RWPE1 (cell line): ENCODE data around the gene ZNF555.
A peak's percentile ranks its signal among the peaks of the same experiment; 100 is the strongest.

Experiments
- CTCF ChIA-PET: fragments of 350-600 bp; sonication (Branson Sonifier 250); formaldehyde crosslinking; extraction: SDS; loops from one replicate; lab custom pipeline; 2021; lab: Yijun Ruan, JAX
- POLR2A ChIA-PET: fragments of 400-600 bp; formaldehyde crosslinking; extraction: SDS; loops from one replicate; lab custom pipeline; 2020; ENCODE audit warnings: antibody characterized with exemption; ENCODE audit not compliant: low non-redundant PET; lab: Yijun Ruan, JAX
- DNase-seq: peaks from one replicate; pipeline ENCODE4 v3.0.0; 2012; ENCODE audit warnings: low spot score
- H3K27ac ChIP-seq: fragments of 450-650 bp; 2 replicates; pipeline ENCODE4 v1.5.1; 2017
- TF ChIP-seq, protein P1 (sequence below): fragments of 450-650 bp; conservative IDR thresholded peaks from 2 replicates; pipeline ENCODE4 v1.5.1; 2017; ENCODE audit warnings: low read depth, mild to moderate bottlenecking

The ZNF555 gene

DNA sequence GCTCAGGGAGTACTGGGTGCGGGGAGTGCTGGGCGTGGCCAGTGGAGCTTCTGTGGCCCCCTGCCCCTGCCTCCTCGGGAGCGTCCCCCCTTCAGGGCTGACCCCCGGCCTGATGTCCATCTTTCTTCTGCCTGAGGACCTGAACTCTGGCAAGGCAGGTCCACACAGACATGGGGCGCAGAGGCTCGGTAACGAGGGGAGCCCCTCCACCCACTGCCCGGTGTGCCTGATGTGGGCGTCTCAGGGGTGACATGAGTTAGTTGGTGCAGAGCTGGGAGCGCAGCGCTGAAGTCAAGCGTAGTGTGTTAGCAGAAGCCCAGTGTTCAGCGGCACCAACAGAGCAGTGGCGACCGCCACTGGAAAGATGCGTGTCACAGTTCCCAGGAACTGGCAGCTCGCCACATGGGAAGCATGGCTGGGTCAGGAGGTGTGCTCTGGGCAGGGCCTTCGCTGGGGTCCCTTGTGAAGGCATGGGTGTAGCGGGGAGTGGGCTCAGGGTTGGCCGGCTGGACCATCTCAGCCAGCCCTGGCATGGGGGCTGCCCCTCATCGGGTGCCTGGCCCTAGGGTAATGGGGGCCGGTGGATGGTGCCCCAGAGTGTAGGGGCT lies 44.5 kb upstream of the ZNF555 start:
- no peak for DNase-seq
- ChIA-PET POLR2A (no interaction called here), CTCF (no interaction called here)
- TF ChIP-seq, protein P1, sequence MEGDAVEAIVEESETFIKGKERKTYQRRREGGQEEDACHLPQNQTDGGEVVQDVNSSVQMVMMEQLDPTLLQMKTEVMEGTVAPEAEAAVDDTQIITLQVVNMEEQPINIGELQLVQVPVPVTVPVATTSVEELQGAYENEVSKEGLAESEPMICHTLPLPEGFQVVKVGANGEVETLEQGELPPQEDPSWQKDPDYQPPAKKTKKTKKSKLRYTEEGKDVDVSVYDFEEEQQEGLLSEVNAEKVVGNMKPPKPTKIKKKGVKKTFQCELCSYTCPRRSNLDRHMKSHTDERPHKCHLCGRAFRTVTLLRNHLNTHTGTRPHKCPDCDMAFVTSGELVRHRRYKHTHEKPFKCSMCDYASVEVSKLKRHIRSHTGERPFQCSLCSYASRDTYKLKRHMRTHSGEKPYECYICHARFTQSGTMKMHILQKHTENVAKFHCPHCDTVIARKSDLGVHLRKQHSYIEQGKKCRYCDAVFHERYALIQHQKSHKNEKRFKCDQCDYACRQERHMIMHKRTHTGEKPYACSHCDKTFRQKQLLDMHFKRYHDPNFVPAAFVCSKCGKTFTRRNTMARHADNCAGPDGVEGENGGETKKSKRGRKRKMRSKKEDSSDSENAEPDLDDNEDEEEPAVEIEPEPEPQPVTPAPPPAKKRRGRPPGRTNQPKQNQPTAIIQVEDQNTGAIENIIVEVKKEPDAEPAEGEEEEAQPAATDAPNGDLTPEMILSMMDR: no peak
- no peak overlapping the region for H3K27ac ChIP-seq

DNA sequence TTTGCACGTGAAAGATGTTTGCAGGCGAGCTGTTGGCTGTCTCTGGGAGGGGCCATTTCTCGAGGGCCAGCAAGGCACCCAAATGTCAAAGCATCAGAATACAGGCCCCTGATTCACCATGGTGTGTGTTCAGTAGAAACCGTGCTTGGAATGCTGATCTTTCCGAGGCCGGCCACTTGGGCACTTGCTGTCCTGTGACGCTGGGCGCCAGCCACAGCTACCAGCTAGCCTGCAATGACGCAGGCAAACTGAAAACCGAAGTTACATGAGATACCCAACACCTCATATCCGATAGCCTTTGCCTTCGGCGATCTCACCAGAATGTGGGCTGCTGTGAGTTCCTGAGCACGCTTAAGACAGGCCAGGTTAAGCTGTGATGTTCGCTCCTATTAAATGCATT lies 44.0 kb upstream of the ZNF555 start:
- no peak overlapping the region for H3K27ac ChIP-seq
- TF ChIP-seq, protein P1: no peak
- ChIA-PET POLR2A (no interaction called here), CTCF (no interaction called here)
- no peak for DNase-seq

DNA sequence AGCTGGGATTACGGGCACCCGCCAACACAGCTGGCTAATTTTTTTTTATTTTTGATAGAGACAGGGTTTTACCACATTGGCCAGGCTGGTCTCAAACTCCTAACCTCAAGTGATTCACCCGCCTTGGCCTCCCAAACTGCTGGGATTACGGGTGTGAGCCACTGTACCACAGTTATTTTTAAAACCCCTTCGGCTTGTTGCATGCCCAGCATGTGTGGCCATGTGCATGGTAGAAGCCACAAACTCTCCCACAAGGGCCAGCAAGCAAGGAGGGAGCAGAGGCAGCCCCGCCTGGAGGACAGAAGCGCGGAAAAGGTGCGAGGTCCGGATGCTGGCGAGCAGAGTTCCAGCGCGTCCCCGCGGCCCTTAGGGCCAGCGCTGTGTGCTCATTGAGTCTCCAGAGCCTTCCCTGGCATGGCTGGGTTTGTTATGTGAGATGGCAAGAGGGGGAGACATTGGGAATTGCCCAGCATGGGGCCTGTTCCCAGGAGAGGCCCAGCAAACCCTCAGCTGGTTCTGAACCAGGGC lies 43.1 kb upstream of the ZNF555 start:
- no peak for DNase-seq
- TF ChIP-seq, protein P1: no peak
- ChIA-PET CTCF (interaction anchor here (0.5 kb wide), 1 partner anchor 1353 kb away, joined by 3 read pairs; no protein-coding TSS in a partner anchor), POLR2A (no interaction called here)
- peak overlapping the region; percentile 27 for H3K27ac ChIP-seq

DNA sequence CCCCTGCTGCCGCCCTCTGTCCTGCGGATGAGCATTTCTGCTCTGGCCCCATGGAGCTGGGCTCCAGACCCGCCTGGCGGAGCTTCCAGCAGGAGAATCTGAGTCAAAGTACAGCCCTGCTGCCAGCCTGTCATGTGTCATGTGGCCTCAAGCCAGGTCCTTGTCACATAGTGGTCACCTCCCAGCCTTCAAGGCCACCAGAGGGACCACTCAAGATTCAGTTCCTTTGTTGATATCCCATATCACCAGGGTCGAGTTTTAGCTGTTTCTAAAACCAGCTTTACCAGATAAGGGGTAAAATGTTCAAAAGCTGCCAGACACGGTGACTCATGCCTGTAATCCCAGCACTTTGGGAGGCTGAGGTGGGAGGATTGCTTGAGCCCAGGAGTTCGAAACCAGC lies 42.5 kb upstream of the ZNF555 start:
- no peak for DNase-seq
- TF ChIP-seq, protein P1: no peak
- ChIA-PET POLR2A (no interaction called here), CTCF (interaction anchor here (0.5 to 0.6 kb wide), 2 partner anchors 40 to 1354 kb away, joined by 3 read pairs; no protein-coding TSS in a partner anchor)
- H3K27ac ChIP-seq: peak overlapping the region; percentile 27

DNA sequence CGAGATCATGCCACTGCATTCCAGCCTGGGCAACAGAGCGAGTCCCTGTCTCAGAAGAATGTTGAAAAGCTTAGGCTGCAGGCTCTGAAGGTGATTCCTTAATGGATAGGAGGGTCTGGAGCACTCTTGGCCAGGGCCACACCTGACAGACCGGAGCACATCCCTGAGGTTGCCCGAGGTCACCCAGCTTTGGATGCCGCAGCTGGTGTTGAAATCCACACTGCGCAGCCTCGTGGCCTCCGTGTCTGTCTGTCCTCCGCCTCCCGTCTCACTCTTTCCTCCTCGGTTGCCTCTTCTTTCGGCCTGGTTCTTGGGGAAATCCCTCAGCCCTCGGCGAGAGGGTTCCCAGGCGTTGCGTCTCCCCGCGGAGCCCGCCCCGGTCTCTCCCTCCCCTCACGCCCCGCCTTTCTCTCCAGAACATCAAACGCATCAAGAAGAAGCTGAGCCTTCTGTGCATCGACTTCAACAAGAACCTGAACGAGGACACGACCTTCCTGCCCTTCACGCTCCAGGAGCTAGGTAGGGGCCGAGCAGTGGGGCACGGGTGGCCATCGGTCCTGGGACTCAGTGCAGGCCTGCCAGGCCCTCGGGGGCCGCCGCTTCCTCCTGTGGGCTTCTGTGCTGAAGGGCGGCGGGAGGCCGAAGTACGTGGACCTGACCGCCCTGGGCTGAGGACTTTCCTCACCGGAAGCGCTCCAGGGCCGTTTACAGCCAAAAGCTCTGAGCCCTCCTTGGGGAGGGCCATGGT lies 41.8 kb upstream of the ZNF555 start:
- H3K27ac ChIP-seq: peak overlapping the region; percentile 27
- TF ChIP-seq, protein P1: no peak
- POLR2A ChIA-PET: no interaction called here
- CTCF ChIA-PET: interaction anchor here (0.6 kb wide), 1 partner anchor 40 kb away, joined by 3 read pairs; no protein-coding TSS in a partner anchor
- DNase-seq: no peak

DNA sequence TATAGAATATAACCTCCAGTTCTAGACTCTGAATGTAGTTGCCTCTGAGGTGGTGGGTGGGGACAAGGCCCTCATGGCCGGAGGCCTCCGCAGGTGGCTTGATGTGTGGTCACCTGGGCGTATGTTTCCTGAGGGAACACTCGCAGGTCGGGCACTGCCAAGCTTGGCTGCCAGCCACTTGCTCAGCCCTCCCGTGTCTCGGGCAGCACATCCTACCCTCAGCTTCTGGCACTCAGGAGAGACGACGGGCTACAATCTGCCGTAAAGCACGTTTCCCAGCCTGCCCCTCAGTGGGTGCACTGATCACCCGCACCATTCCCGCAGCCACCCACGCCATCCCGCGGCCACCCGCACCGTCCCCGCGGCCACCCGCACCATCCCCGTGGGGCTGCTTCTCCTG lies 40.8 kb upstream of the ZNF555 start:
- TF ChIP-seq, protein P1: no peak
- POLR2A ChIA-PET: no interaction called here

More for the DNA sequence above, 40.8 kb upstream of the ZNF555 start:
- no peak overlapping the region; the same call in 1 of the 2 replicates for H3K27ac ChIP-seq
- CTCF ChIA-PET: interaction anchor here (0.7 kb wide), 1 partner anchor 21 kb away, joined by 3 read pairs; no protein-coding TSS in a partner anchor
- no peak for DNase-seq
